Subcutaneous abdominal adipose tissue (tissue), 5 donors: ENCODE results near the gene TMEM120B.
"Not testable (repeated sequence)": the region's sequence is repeated elsewhere in the genome, so short reads cannot be mapped to it uniquely, and the experiment has no call there.

ENCODE experiments used
- H3K27ac ChIP-seq: one replicate; pipeline ENCODE4 v1.7.0; 2013; ENCODE audit warnings: low read depth, mild to moderate bottlenecking, inconsistent platforms, low read length, moderate library complexity
- H3K27me3 ChIP-seq, 5 donors: one replicate each; pipeline ENCODE4 v1.7.0; 2013; ENCODE audit warnings: low read length in 5 of 5, inconsistent platforms in 1 of 5; ENCODE audit not compliant: control insufficient read depth in 5 of 5, insufficient read depth in 4 of 5
- H3K36me3 ChIP-seq, 5 donors: one replicate each; pipeline ENCODE4 v1.7.0; 2013; ENCODE audit warnings: low read length in 5 of 5; ENCODE audit not compliant: control insufficient read depth in 5 of 5, insufficient read depth in 5 of 5
- H3K4me1 ChIP-seq, 5 donors: one replicate each; pipeline ENCODE4 v1.7.0; 2013; ENCODE audit warnings: low read length in 5 of 5, mild to moderate bottlenecking in 3 of 5, moderate library complexity in 1 of 5; ENCODE audit not compliant: control insufficient read depth in 5 of 5, insufficient read depth in 5 of 5
- H3K4me3 ChIP-seq, 5 donors: one replicate each; pipeline ENCODE4 v1.7.0; 2013; ENCODE audit warnings: low read length in 5 of 5, low read depth in 1 of 5
- H3K9ac ChIP-seq, 5 donors: one replicate each; pipeline ENCODE4 v1.7.0; 2013; ENCODE audit warnings: low read length in 5 of 5, mild to moderate bottlenecking in 4 of 5, moderate library complexity in 3 of 5
- H3K9me3 ChIP-seq, 5 donors: one replicate each; pipeline ENCODE4 v1.7.0; 2013; ENCODE audit warnings: low read length in 5 of 5; ENCODE audit not compliant: control insufficient read depth in 5 of 5
- donor health status: healthy.
- donor health status: healthy.
- donor health status: healthy.
- donor health status: healthy.
- donor health status: healthy.

Gene TMEM120B

DNA sequence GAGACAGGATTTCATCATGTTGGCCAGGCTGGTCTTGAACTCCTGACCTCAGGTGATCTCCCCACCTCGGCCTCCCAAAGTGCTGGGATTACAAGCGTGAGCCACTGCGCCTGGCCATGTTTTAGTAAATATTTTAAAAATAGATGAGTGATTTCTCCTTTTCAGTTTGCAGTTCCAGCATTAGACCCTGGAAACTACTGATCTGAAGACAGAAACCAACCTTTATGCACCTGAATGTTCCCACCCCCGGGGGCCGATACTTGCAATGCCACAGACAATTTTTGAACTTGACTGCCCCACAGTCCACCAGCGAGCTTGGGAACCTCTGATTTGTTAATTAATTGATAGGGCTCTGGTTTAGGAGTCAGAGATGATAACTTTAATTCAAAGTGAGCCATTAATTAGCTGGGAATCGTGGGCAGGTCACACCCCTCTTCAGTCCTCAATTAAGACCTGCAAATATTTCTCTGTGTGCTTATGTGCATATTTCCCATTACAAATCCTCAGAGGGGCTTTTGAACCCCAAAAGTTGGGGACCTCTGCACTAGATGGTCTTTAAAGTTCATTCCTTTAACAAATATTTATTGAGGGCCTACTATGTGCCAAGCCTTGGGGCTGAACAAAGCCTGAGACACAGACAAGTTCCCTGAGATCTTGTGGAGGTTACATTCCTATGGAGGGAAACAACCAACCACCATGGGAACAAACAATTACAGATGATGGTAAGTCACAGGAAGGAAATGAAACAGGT lies 4.1 kb upstream of the TMEM120B start:
- Histone ChIP-seq H3K9ac (no peak overlapping the region), H3K27me3 (no peaks in the 10 kb centered on the region), H3K27ac (no peak overlapping the region), H3K9me3 (no peaks in the 10 kb centered on the region), H3K4me1 (peaks cover 0 to 27% (median 25%) of the 10 kb centered on the region in 5 donors), H3K4me3 (no peak overlapping the region), H3K36me3 (no peaks in the 10 kb centered on the region)

- peaks cover 0 to 33% (median 30%) of the 10 kb centered on the region in 5 donors for H3K4me1 ChIP-seq
- H3K4me3 ChIP-seq, H3K27ac ChIP-seq, H3K9ac ChIP-seq, H3K36me3 ChIP-seq, H3K27me3 ChIP-seq, H3K9me3 ChIP-seq: not testable (repeated sequence)
Measured at GRCh38 chr12:121709064-121709424, 3.5 kb upstream of the TMEM120B start.

GRCh38 chr12:121709478-121709961 lies 3.0 kb upstream of the TMEM120B start:
- Histone ChIP-seq H3K4me1 (peaks cover 0 to 38% (median 33%) of the 10 kb centered on the region in 5 donors), H3K27ac (no peak overlapping the region), H3K4me3 (no peak overlapping the region)

DNA sequence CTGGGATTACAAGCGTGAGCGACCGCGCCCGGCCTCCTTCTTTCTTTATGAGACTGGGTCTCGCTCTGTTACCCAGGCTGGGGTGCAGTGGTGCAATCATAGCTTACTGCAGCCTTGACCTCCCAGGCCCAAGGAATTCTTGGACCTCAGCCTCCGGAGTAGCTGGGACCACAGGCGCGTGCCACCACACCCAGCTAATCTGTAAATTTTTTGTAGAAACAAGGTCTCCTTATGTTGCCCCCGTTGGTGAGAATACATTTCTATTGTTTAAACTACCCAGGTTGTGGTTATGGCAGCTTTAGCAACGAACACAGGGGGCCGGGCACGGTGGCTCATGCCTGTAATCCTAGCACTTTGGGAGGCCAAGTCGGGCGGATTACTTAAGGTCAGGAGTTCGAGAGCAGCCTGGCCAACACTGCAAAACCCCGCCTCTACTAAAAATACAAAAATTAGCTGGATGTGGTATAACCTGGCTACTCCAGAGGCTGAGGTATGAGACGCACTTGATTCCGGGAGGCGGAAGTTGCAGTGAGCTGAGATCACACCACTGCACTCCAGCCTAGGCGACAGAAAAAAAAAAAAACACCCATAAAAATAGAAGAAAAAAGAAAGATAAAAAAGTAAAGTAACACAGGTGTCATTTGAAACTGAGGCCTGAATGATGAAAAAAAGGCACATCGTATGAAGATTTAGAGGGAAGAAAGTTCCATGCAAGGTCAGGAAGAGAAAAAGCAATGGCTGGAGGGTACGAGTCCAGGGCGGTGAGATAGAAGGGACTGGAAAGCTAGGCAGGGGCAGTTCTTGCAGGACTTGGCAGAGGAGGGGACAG lies 977 bp upstream of the TMEM120B start:
- Histone ChIP-seq H3K36me3 (peaks cover 0 to 3% (median 0%) of the 10 kb centered on the region in 5 donors), H3K27me3 (no peaks in the 10 kb centered on the region), H3K9ac (peak overlapping the region in 4 of 5 donors; percentile 73 to 86 (median 86)), H3K27ac (peak overlapping the region; percentile 67), H3K4me3 (peak overlapping the region; percentile 84 to 93 (median 88)), H3K4me1 (peaks cover 0 to 58% (median 33%) of the 10 kb centered on the region in 5 donors), H3K9me3 (no peaks in the 10 kb centered on the region)

More at GRCh38 chr12:121709478-121709961, 3.0 kb upstream of the TMEM120B start:
- Histone ChIP-seq H3K9me3 (no peaks in the 10 kb centered on the region), H3K36me3 (no peaks in the 10 kb centered on the region), H3K9ac (peak overlapping the region in 1 of 5 donors; percentile 37), H3K27me3 (no peaks in the 10 kb centered on the region)

DNA sequence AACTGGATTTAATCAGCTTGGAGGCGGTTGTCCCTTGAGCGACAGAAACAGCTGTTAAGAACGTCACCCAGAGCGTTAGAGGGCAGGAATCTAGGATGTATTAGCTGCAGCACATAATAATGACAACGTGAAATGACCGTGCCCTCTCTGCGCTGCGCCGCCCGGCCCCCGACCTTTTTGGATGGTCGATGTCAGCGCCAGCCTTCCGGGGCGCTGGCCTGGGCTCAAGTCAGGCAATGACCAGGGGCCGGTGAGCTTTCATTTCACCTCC lies 427 bp upstream of the TMEM120B start:
- H3K9ac ChIP-seq: peak overlapping the region in 4 of 5 donors; percentile 73 to 86 (median 86)

GRCh38 chr12:121713257-121713777 lies 765 bp downstream of the TMEM120B start:
- Histone ChIP-seq H3K36me3 (peaks cover 0 to 3% (median 0%) of the 10 kb centered on the region in 5 donors), H3K9me3 (no peaks in the 10 kb centered on the region), H3K4me1 (peaks cover 0 to 63% (median 33%) of the 10 kb centered on the region in 5 donors), H3K9ac (peak overlapping the region in 4 of 5 donors; percentile 15 to 76 (median 68)), H3K27me3 (no peaks in the 10 kb centered on the region), H3K4me3 (peak overlapping the region; percentile 87 to 93 (median 90)), H3K27ac (peak overlapping the region; percentile 70)

More for the DNA sequence above, 427 bp upstream of the TMEM120B start:
- peak overlapping the region; percentile 84 to 93 (median 88) for H3K4me3 ChIP-seq
- peaks cover 0 to 3% (median 0%) of the 10 kb centered on the region in 5 donors for H3K36me3 ChIP-seq
- H3K4me1 ChIP-seq: peaks cover 0 to 62% (median 33%) of the 10 kb centered on the region in 5 donors
- H3K27ac ChIP-seq: peak overlapping the region; percentile 67
- no peaks in the 10 kb centered on the region for H3K27me3 ChIP-seq
- H3K9me3 ChIP-seq: no peaks in the 10 kb centered on the region

- Histone ChIP-seq H3K36me3 (peaks cover 0 to 3% (median 0%) of the 10 kb centered on the region in 5 donors), H3K9ac (peak overlapping the region in 3 of 5 donors; percentile 15 to 76 (median 74)), H3K27ac (peak overlapping the region; percentile 70), H3K4me1 (peaks cover 0 to 63% (median 33%) of the 10 kb centered on the region in 5 donors), H3K27me3 (no peaks in the 10 kb centered on the region), H3K4me3 (peak overlapping the region; percentile 87 to 93 (median 90)), H3K9me3 (no peaks in the 10 kb centered on the region)
Measured at GRCh38 chr12:121713793-121714192, 1.2 kb downstream of the TMEM120B start.

GRCh38 chr12:121715055-121715454 lies 2.5 kb downstream of the TMEM120B start:
- H3K36me3 ChIP-seq, H3K9me3 ChIP-seq, H3K27me3 ChIP-seq, H3K4me3 ChIP-seq: not testable (repeated sequence)
- Histone ChIP-seq H3K9ac (peak overlapping the region in 1 of 5 donors; percentile 41), H3K4me1 (peaks cover 0 to 59% (median 29%) of the 10 kb centered on the region in 5 donors), H3K27ac (peak overlapping the region; percentile 70)

- Histone ChIP-seq H3K4me1 (peaks cover 2 to 55% (median 28%) of the 10 kb centered on the region in 5 donors), H3K9me3 (no peaks in the 10 kb centered on the region), H3K9ac (peak overlapping the region in 1 of 5 donors; percentile 22), H3K27me3 (no peaks in the 10 kb centered on the region), H3K36me3 (peaks cover 0 to 6% (median 0%) of the 10 kb centered on the region in 5 donors), H3K4me3 (no peak overlapping the region), H3K27ac (no peak overlapping the region)
Measured at GRCh38 chr12:121715862-121716435, 3.4 kb downstream of the TMEM120B start.
